ENCODE measurements around the gene NOTCH3.

The NOTCH3 gene

DNA sequence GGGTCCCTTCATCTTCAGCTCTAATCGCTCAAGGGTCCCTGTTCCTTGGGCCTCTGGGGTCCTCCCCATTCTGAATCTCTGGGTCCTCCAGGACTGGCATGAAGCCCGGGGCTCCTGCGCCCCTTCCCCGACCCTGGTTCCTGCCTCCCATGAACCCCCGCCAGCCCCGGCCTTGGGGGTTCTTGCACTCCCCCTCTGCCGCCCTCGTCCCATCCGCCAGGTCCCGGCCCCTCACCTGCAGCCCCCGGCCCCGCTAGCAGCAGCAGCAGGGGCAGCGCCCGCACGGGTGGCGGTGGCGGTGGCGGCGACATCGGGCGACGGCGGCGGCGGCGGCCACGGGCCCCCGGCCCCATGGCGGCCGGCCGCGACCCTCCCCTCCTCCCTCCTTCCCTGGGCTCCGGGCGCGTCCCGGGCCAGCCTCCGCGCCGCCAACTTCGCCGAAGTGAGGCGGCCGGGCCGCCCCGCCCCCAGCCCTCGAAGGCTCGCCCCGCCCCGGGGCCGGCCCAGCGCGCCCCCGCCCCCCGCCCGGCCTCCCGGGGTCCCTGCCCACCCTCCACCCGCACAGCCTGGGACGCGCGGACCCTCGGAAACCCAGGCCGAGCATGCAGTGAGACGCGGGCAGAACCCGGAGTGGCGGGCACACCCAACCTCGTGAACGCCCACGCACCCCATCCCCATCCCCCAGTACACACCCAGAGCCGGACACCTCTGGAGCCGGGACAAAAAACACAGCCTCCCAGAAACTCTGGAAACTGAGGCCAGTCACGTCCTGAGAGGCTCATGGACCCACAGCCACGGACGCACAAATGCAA, at the start of gene NOTCH3:
Gene NOTCH3, minus strand, starts transcription at position 443 of the 812 bp plus-strand sequence. Its CDS starts 90 bp downstream, at position 353.
- H3K27me3 ChIP-seq (ENCODE audit: control insufficient read depth, insufficient read depth, low read length) = no peaks in the 10 kb centered on the region
- no peaks in the 10 kb centered on the region for H3K9me3 ChIP-seq (ENCODE audit: control insufficient read depth, low read depth, low read length)
- H3K27ac ChIP-seq (ENCODE audit: low read length) = peak within 1 kb of the TSS; percentile 47
- peaks cover 14% of the 10 kb centered on the region for H3K36me3 ChIP-seq (ENCODE audit: control insufficient read depth, low read depth, low read length)
- peaks cover 10% of the 10 kb centered on the region for H3K4me1 ChIP-seq (ENCODE audit: control insufficient read depth, low read depth, low read length)
- H3K9ac ChIP-seq (ENCODE audit: low read length) = peak within 1 kb of the TSS; percentile 78
- peak within 1 kb of the TSS; percentile 89 for H3K4me3 ChIP-seq (ENCODE audit: low read length)

DNA sequence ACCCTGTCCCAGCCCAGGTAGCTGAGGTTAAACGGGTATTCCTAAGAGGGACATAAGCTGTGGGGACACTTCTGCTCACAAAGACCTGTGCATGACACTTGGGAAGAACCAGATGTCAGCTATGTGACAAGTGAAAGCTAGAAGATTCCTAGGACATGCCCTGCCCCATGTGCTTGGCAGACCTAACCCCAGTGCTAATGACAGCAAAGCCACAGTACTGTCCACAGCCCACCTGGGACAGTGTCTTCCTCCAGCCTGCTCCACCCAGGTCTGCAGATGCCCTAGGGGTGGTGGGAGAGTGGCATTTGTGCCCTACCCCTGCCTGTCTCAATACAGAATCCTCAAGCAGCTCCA, 49.8 kb upstream of the NOTCH3 start:
- Histone ChIP-seq H3K9me3 (ENCODE audit: control insufficient read depth, low read depth, low read length) (no peaks in the 10 kb centered on the region), H3K27ac (ENCODE audit: low read length) (no peak overlapping the region), H3K4me1 (ENCODE audit: control insufficient read depth, low read depth, low read length) (peaks cover 7% of the 10 kb centered on the region), H3K36me3 (ENCODE audit: control insufficient read depth, low read depth, low read length) (peaks cover 63% of the 10 kb centered on the region), H3K4me3 (ENCODE audit: low read length) (no peak overlapping the region), H3K9ac (ENCODE audit: low read length) (no peak overlapping the region), H3K27me3 (ENCODE audit: control insufficient read depth, insufficient read depth, low read length) (no peaks in the 10 kb centered on the region)

DNA sequence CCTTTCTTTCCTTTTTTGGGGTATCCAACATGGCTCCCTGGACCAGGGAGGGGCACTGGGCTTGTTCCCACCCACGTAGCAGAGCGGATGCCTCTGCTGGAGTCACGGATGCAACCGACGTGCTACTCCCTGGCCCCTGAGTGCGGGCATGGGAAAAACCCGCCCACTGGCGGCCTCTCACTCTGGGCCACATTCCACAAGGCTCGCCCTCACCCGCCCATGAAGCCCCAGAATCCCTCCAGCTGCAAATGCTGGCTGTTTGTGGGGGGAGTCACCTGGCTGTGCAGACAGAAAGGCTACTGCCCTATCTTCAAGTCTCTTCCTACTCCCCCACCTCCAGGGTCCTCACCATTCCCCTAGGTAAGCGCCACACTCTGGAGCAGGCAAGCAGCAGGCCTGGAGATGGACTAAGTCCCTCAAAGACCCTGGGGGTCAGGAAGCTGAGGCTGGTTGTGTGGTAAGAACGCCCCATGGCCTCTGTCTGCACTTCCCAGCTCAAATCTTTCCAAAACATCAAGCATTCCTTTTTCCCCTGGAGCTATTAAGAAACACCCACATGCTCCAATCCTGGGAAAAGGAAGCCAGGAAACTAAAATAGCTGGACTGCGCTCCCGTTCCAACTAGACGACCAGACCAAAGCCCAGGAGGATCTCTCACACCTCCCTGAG, 49.3 kb upstream of the NOTCH3 start:
- peaks cover 7% of the 10 kb centered on the region for H3K4me1 ChIP-seq (ENCODE audit: control insufficient read depth, low read depth, low read length)
- no peak overlapping the region for H3K27ac ChIP-seq (ENCODE audit: low read length)
- no peak overlapping the region for H3K4me3 ChIP-seq (ENCODE audit: low read length)
- H3K9ac ChIP-seq (ENCODE audit: low read length) = no peak overlapping the region
- H3K9me3 ChIP-seq (ENCODE audit: control insufficient read depth, low read depth, low read length) = no peaks in the 10 kb centered on the region
- no peaks in the 10 kb centered on the region for H3K27me3 ChIP-seq (ENCODE audit: control insufficient read depth, insufficient read depth, low read length)
- peaks cover 63% of the 10 kb centered on the region for H3K36me3 ChIP-seq (ENCODE audit: control insufficient read depth, low read depth, low read length)

DNA sequence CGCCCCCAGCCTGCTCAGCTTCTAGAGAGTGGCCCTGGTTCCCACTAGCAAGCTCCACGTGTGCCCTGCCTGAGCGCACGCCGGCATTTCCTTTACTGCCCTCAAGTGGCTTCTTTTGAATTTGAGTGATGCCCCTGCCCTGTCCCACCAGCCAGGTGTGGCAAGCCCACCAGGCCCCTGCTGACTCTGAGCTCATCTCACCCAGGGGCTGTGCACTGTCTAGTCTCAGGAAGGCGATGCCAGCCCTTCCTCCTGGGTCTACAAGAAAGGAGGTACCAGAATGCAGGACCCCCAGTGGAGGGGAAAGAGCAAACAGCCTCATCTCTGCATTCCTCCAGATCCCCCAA, 48.7 kb upstream of the NOTCH3 start:
- Histone ChIP-seq H3K9ac (ENCODE audit: low read length) (no peak overlapping the region), H3K27ac (ENCODE audit: low read length) (no peak overlapping the region), H3K27me3 (ENCODE audit: control insufficient read depth, insufficient read depth, low read length) (no peaks in the 10 kb centered on the region), H3K9me3 (ENCODE audit: control insufficient read depth, low read depth, low read length) (no peaks in the 10 kb centered on the region), H3K36me3 (ENCODE audit: control insufficient read depth, low read depth, low read length) (peaks cover 63% of the 10 kb centered on the region), H3K4me1 (ENCODE audit: control insufficient read depth, low read depth, low read length) (peaks cover 7% of the 10 kb centered on the region), H3K4me3 (ENCODE audit: low read length) (no peak overlapping the region)

DNA sequence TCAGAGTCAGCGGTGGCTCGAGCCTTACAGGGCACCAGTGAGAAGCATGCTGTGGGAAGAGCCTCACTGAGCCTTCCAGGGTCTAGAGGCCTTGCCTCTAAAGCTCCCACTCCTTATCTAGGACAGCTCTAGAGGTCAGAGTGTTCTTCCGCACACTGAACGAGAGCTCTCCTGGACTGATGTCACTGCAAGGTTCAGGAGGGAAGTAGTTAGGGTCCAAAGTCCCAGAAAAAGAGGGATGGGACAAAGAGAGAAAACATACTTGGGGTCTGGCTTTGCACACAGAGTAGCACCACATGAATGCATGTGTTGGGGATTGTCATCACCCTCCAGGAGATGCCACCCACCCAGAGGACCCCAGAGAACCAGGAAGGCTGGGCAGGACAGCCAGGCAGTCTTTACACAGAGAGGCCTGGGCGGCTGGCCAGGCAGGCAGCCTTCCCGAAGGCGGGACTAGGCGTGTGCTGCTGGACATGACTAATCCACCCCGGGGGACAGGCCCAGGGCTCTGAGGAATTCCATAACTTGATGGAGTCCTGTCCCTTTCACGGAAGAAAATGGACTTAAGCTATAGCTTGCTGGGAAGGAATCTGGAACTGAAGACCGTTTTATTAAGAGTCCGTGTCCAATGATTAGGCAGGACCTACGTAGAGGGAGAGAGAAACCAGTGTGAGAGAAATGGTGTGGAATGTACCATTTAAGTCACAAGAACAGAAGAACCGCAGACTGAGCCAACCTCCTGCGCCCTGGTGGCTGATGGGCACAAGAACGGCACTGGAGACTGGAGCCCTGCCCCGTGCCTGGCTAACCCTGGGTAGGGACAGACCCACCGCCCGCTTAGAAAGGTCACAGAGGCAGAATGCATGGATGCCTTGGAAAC, 48.1 kb upstream of the NOTCH3 start:
- Histone ChIP-seq H3K4me1 (ENCODE audit: control insufficient read depth, low read depth, low read length) (peaks cover 7% of the 10 kb centered on the region), H3K36me3 (ENCODE audit: control insufficient read depth, low read depth, low read length) (peaks cover 60% of the 10 kb centered on the region), H3K4me3 (ENCODE audit: low read length) (no peak overlapping the region), H3K9ac (ENCODE audit: low read length) (no peak overlapping the region), H3K27ac (ENCODE audit: low read length) (no peak overlapping the region), H3K27me3 (ENCODE audit: control insufficient read depth, insufficient read depth, low read length) (no peaks in the 10 kb centered on the region), H3K9me3 (ENCODE audit: control insufficient read depth, low read depth, low read length) (no peaks in the 10 kb centered on the region)

DNA sequence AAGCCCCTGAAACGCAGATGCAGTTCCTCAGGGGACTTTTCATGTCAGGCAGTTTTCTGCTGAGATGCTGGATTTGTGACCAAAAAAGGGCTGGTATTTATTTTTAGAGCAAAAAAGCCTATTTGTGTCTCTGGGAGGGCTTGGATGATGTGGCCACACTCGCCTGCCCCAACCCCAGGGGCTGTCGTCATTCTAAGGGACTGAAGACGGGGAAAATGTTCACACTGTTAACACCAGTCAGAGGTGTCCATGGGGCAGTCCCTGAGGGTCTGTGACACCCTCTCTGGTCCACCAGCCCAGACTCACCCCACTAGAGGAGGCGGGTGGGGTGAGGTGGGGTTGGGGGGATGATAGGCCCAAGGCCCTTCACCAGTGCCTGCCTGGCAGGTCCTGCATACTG, 47.3 kb upstream of the NOTCH3 start:
- H3K9me3 ChIP-seq (ENCODE audit: control insufficient read depth, low read depth, low read length) = no peaks in the 10 kb centered on the region
- no peaks in the 10 kb centered on the region for H3K27me3 ChIP-seq (ENCODE audit: control insufficient read depth, insufficient read depth, low read length)
- H3K4me1 ChIP-seq (ENCODE audit: control insufficient read depth, low read depth, low read length) = peaks cover 7% of the 10 kb centered on the region
- no peak overlapping the region for H3K4me3 ChIP-seq (ENCODE audit: low read length)
- H3K36me3 ChIP-seq (ENCODE audit: control insufficient read depth, low read depth, low read length) = peaks cover 57% of the 10 kb centered on the region
- H3K9ac ChIP-seq (ENCODE audit: low read length) = no peak overlapping the region
- H3K27ac ChIP-seq (ENCODE audit: low read length) = no peak overlapping the region

DNA sequence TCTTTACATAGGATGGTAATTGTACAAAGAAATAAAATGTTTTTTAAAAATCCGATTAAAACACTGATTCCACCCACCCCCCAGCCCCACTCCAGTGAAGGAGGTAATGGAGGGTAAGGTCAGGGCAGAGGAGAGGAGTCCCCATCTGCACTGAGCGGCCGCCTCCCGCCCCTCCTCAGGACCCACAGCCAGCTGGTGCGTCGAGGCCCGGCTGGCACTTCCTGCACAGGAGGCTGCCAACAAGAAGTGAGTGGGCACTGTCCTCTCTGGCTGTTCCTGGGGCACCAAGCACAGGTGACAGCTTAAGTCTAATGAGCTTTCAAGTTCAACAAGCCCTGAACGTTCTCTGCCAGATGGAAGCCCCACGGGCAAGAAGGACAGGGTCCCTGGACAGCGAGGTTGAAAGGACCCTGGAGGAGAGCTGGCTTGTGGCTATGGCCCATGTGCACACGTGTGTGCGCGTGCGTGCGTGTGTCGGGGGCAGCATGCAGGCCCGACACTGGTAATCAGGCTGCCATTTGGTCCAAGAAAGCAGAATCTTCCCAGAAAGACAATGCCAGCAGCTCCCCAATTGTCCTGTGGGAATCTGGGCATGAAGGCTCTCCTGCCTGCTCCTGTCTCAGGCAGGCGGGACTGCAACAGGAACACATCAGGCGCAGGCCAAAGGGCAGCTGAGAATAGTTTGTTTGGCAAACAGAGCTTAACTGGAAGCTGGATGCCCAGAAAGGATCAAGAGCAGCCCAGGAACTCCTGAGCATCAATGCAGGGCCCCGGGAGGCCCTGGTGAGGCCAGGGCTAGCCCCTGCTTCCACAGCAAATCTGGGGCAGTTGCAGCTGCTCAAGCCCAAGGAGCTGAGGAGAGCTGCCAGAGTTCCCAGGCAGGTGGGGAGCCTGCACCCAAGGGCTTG, 46.6 kb upstream of the NOTCH3 start:
- Histone ChIP-seq H3K27me3 (ENCODE audit: control insufficient read depth, insufficient read depth, low read length) (no peaks in the 10 kb centered on the region), H3K4me1 (ENCODE audit: control insufficient read depth, low read depth, low read length) (peaks cover 6% of the 10 kb centered on the region), H3K27ac (ENCODE audit: low read length) (no peak overlapping the region), H3K4me3 (ENCODE audit: low read length) (no peak overlapping the region), H3K36me3 (ENCODE audit: control insufficient read depth, low read depth, low read length) (peaks cover 53% of the 10 kb centered on the region), H3K9ac (ENCODE audit: low read length) (no peak overlapping the region), H3K9me3 (ENCODE audit: control insufficient read depth, low read depth, low read length) (no peaks in the 10 kb centered on the region)

DNA sequence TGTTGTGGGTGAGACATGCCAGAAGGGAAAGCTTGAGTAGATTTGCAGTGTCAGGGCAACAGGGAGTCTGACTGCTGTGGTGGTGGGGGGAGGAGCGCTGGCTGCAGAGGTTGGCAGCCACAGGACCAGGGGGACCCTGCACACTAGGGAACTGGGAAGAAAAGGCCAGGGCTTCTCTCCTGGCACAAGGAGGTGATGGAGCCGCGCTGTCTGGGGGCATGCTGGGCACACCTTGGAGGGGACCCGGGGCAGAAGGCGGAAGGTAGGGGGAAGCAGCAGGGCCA, 45.3 kb upstream of the NOTCH3 start:
- Histone ChIP-seq H3K4me3 (ENCODE audit: low read length) (no peak overlapping the region), H3K27ac (ENCODE audit: low read length) (no peak overlapping the region), H3K9ac (ENCODE audit: low read length) (no peak overlapping the region), H3K4me1 (ENCODE audit: control insufficient read depth, low read depth, low read length) (no peaks in the 10 kb centered on the region), H3K27me3 (ENCODE audit: control insufficient read depth, insufficient read depth, low read length) (no peaks in the 10 kb centered on the region), H3K9me3 (ENCODE audit: control insufficient read depth, low read depth, low read length) (no peaks in the 10 kb centered on the region), H3K36me3 (ENCODE audit: control insufficient read depth, low read depth, low read length) (peaks cover 60% of the 10 kb centered on the region)

DNA sequence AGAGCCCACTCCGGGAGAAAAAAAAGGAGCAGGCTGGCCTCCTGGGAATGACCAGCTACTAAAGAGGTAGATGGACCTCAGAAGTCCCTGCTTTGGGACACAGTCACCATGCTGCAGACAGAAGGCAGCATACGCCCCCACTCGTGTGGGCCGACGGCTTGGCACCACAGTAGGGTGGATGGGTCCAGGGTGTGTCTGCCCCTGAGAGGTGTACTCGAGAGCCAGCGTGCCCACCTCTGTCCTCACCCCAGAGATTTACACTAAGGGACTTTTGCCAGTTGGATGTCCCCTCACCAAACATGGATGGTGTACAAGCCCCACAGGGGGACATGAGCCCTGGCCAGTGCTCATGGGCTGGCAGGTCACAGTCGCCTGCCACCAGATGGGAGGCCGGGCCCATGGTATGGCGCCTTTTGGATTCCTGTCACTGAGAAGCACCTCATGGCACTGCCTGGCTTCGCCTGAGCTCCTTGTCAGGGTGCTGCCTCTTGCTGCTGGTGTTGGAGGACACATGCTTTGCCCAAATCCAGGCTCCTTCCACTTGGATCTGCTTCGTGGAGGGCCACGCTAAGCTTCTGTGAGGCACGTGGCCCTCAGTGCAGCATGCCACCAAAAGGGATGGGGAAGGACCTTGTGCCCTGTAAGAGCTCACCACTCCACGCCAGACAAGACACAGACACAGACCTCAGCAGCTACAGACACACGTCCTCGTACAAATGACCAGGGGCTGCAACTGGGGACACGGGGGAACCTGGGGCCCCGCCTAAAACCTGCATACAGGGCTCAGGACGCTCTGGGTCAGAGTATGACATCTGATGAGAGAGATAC, 44.8 kb upstream of the NOTCH3 start:
- H3K9me3 ChIP-seq (ENCODE audit: control insufficient read depth, low read depth, low read length) = no peaks in the 10 kb centered on the region
- H3K36me3 ChIP-seq (ENCODE audit: control insufficient read depth, low read depth, low read length) = peaks cover 65% of the 10 kb centered on the region
- no peak overlapping the region for H3K4me3 ChIP-seq (ENCODE audit: low read length)
- H3K9ac ChIP-seq (ENCODE audit: low read length) = no peak overlapping the region
- H3K27ac ChIP-seq (ENCODE audit: low read length) = no peak overlapping the region
- H3K27me3 ChIP-seq (ENCODE audit: control insufficient read depth, insufficient read depth, low read length) = no peaks in the 10 kb centered on the region
- no peaks in the 10 kb centered on the region for H3K4me1 ChIP-seq (ENCODE audit: control insufficient read depth, low read depth, low read length)

DNA sequence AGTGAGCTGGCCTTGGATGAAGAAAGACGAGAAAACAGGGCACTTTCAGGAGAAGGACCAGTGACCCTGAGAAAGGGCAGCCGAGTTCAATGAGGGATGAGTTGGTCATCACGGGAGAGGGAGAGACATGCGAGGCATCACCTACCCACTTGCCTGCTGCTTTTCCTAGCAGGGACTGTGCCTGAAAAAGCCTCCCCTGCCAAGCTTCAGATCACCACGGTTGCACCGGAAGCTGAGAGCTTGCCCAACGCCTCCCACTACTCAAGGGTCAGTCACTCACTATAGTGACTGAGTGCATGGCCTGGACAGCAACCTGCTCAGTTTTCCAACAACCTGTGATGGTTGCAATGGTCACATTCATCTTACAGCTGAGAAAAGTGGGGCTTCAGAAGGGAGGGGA, 44.0 kb upstream of the NOTCH3 start:
- H3K27me3 ChIP-seq (ENCODE audit: control insufficient read depth, insufficient read depth, low read length) = no peaks in the 10 kb centered on the region
- no peaks in the 10 kb centered on the region for H3K9me3 ChIP-seq (ENCODE audit: control insufficient read depth, low read depth, low read length)
- no peak overlapping the region for H3K4me3 ChIP-seq (ENCODE audit: low read length)
- H3K27ac ChIP-seq (ENCODE audit: low read length) = no peak overlapping the region
- peaks cover 68% of the 10 kb centered on the region for H3K36me3 ChIP-seq (ENCODE audit: control insufficient read depth, low read depth, low read length)
- no peak overlapping the region for H3K9ac ChIP-seq (ENCODE audit: low read length)
- H3K4me1 ChIP-seq (ENCODE audit: control insufficient read depth, low read depth, low read length) = no peaks in the 10 kb centered on the region

Measured in iPS-18a (cell line).